WTC11 (cell line): ENCODE data around the gene EIF4E. TPM values are rescaled to one million over a fixed set of nuclear protein-coding genes. Genes with fewer than 3 reads are reported as not detected.

Experiments
- AFF4 ChIP-seq: sonication (generic); formaldehyde crosslinking; IDR thresholded peaks from 2 replicates; pipeline ENCODE4 v1.8.1; 2023; ENCODE audit warnings: mild to moderate bottlenecking, missing genetic modification reagents, borderline replicate concordance
- ATF2 ChIP-seq: sonication (generic); formaldehyde crosslinking; IDR thresholded peaks from 2 replicates; pipeline ENCODE4 v1.8.1; 2022; ENCODE audit warnings: low read depth, missing genetic modification reagents, borderline replicate concordance
- ATF3 ChIP-seq: sonication (generic); formaldehyde crosslinking; conservative IDR thresholded peaks from 2 replicates; pipeline ENCODE4 v1.8.1; 2022; ENCODE audit warnings: mild to moderate bottlenecking, missing genetic modification reagents
- CDX4 ChIP-seq: fragments of 250-450 bp; sonication (Bioruptor Pico); IDR thresholded peaks from 2 replicates; pipeline ENCODE4 v1.9.0; 2021; ENCODE audit warnings: moderate library complexity, mild to moderate bottlenecking, inconsistent platforms, borderline replicate concordance
- E2F5 ChIP-seq: sonication (generic); formaldehyde crosslinking; IDR thresholded peaks from 2 replicates; pipeline ENCODE4 v1.8.1; 2022; ENCODE audit warnings: mild to moderate bottlenecking, moderate library complexity, missing genetic modification reagents
- EMX1 ChIP-seq: fragments of 250-450 bp; sonication (Bioruptor Pico); IDR thresholded peaks from 2 replicates; pipeline ENCODE4 v1.8.0; 2021; ENCODE audit warnings: mild to moderate bottlenecking
- ESRRA ChIP-seq: sonication (generic); formaldehyde crosslinking; IDR thresholded peaks from 2 replicates; pipeline ENCODE4 v1.8.1; 2022; ENCODE audit warnings: mild to moderate bottlenecking, missing genetic modification reagents, borderline replicate concordance
- HMGXB4 ChIP-seq: sonication (generic); formaldehyde crosslinking; IDR thresholded peaks from 2 replicates; pipeline ENCODE4 v1.8.1; 2023; ENCODE audit warnings: mild to moderate bottlenecking, moderate library complexity, missing genetic modification reagents
- NFE2L1 ChIP-seq: sonication (generic); formaldehyde crosslinking; IDR thresholded peaks from 2 replicates; pipeline ENCODE4 v1.8.1; 2023; ENCODE audit warnings: missing genetic modification reagents
- OVOL2 ChIP-seq: fragments of 250-450 bp; sonication (Bioruptor Pico); IDR thresholded peaks from 2 replicates; pipeline ENCODE4 v1.9.0; 2021; ENCODE audit warnings: mild to moderate bottlenecking, borderline replicate concordance
- ZNF232 ChIP-seq: sonication (generic); formaldehyde crosslinking; IDR thresholded peaks from 2 replicates; pipeline ENCODE4 v1.8.0; 2022; ENCODE audit warnings: mild to moderate bottlenecking, missing genetic modification reagents
- ZNF281 ChIP-seq: sonication (generic); formaldehyde crosslinking; IDR thresholded peaks from 2 replicates; pipeline ENCODE4 v1.8.0; 2023; ENCODE audit warnings: mild to moderate bottlenecking, missing genetic modification reagents
- ZNF396 ChIP-seq: fragments of 250-450 bp; sonication (Bioruptor Pico); IDR thresholded peaks from 2 replicates; pipeline ENCODE4 v1.8.0; 2021; ENCODE audit warnings: mild to moderate bottlenecking, moderate library complexity, borderline replicate concordance
- ZNF425 ChIP-seq: fragments of 250-450 bp; sonication (Bioruptor Pico); conservative IDR thresholded peaks from 2 replicates; pipeline ENCODE4 v1.9.0; 2021; ENCODE audit warnings: mild to moderate bottlenecking
- total RNA-seq: library from RNA; stranded (reverse); gene quantifications from 3 replicates; pipeline ENCODE4 v1.2.3, GENCODE V29; 2021

The EIF4E gene
- total RNA-seq, 1 experiment from 2014 or later = 174 TPM

- TF ChIP-seq E2F5 (CRISPR knock-in tag) (no peak), CDX4 (CRISPR knock-in tag) (no peak), ATF2 (no peak), ZNF281 (CRISPR knock-in tag) (no peak), OVOL2 (CRISPR knock-in tag) (no peak), HMGXB4 (CRISPR knock-in tag) (no peak), EMX1 (CRISPR knock-in tag) (no peak), ZNF232 (CRISPR knock-in tag) (no peak), ZNF396 (CRISPR knock-in tag) (no peak), ESRRA (CRISPR knock-in tag) (no peak), ATF3 (CRISPR knock-in tag) (no peak), NFE2L1 (CRISPR knock-in tag) (no peak), AFF4 (CRISPR knock-in tag) (no peak), ZNF425 (CRISPR knock-in tag) (no peak)
Measured at GRCh38 chr4:98905297-98905696, 23.6 kb downstream of the EIF4E start (continued).
